ENCODE results near the gene DCT.

The DCT gene

GRCh38 chr13:94390881-94391280 is 88.6 kb downstream of the DCT start:
- DNase-seq = no peak

GRCh38 chr13:94389604-94390351 is 89.7 kb downstream of the DCT start:
- no peak for DNase-seq

- no peak for DNase-seq
These were observed 92.4 kb downstream of the DCT start for GRCh38 chr13:94387047-94387446.
